Measurements from ENCODE around the gene FLT1.

FLT1 gene

GRCh38 chr13:28380319-28380718 is 114.6 kb downstream of the FLT1 start:
- DNase-seq (ENCODE audit: low spot score), result no peak

- no peak for DNase-seq (ENCODE audit: low spot score)
Measured at GRCh38 chr13:28379371-28380083, 115.4 kb downstream of the FLT1 start.

- no peak for DNase-seq (ENCODE audit: low spot score)
Measured at GRCh38 chr13:28376604-28377003, 118.3 kb downstream of the FLT1 start.

GRCh38 chr13:28375250-28375930 is 119.5 kb downstream of the FLT1 start:
- DNase-seq (ENCODE audit: low spot score), result no peak

GRCh38 chr13:28373810-28374209 is 121.1 kb downstream of the FLT1 start:
- DNase-seq (ENCODE audit: low spot score), result no peak

GRCh38 chr13:28370448-28370847 is 124.5 kb downstream of the FLT1 start:
- DNase-seq (ENCODE audit: low spot score), result no peak

GRCh38 chr13:28358708-28359107 is 136.2 kb downstream of the FLT1 start:
- DNase-seq (ENCODE audit: low spot score), result no peak

GRCh38 chr13:28357911-28358433 is 137.0 kb downstream of the FLT1 start:
- no peak for DNase-seq (ENCODE audit: low spot score)

GRCh38 chr13:28357247-28357825 is 137.6 kb downstream of the FLT1 start:
- DNase-seq (ENCODE audit: low spot score), result no peak

- DNase-seq (ENCODE audit: low spot score), result no peak
Measured at GRCh38 chr13:28356561-28357021, 138.3 kb downstream of the FLT1 start.

- DNase-seq (ENCODE audit: low spot score), result no peak
Measured at GRCh38 chr13:28355822-28356371, 139.0 kb downstream of the FLT1 start.

GRCh38 chr13:28355046-28355821 is 139.7 kb downstream of the FLT1 start:
- no peak for DNase-seq (ENCODE audit: low spot score)

GRCh38 chr13:28353679-28354078 is 141.2 kb downstream of the FLT1 start:
- DNase-seq (ENCODE audit: low spot score), result no peak

GRCh38 chr13:28349907-28350654 is 144.8 kb downstream of the FLT1 start:
- no peak for DNase-seq (ENCODE audit: low spot score)

- DNase-seq (ENCODE audit: low spot score), result no peak
Measured at GRCh38 chr13:28349371-28349770, 145.6 kb downstream of the FLT1 start.

- DNase-seq (ENCODE audit: low spot score), result no peak
Measured at GRCh38 chr13:28347456-28348371, 147.2 kb downstream of the FLT1 start.

- DNase-seq (ENCODE audit: low spot score), result no peak
Measured at GRCh38 chr13:28346154-28346553, 148.8 kb downstream of the FLT1 start.

- DNase-seq (ENCODE audit: low spot score), result no peak
Measured at GRCh38 chr13:28344163-28344562, 150.8 kb downstream of the FLT1 start.

- no peak for DNase-seq (ENCODE audit: low spot score)
Measured at GRCh38 chr13:28342251-28342650, 152.7 kb downstream of the FLT1 start.

GRCh38 chr13:28340272-28340793 is 154.6 kb downstream of the FLT1 start:
- DNase-seq (ENCODE audit: low spot score), result no peak
